ENCODE data around the gene TRPM2. TPM values are rescaled to one million over a fixed set of nuclear protein-coding genes. Genes with fewer than 3 reads are reported as not detected.

Gene TRPM2
- polyA plus RNA-seq, 4 donors = 0.89 to 2.7 (median 2.3) TPM

DNA sequence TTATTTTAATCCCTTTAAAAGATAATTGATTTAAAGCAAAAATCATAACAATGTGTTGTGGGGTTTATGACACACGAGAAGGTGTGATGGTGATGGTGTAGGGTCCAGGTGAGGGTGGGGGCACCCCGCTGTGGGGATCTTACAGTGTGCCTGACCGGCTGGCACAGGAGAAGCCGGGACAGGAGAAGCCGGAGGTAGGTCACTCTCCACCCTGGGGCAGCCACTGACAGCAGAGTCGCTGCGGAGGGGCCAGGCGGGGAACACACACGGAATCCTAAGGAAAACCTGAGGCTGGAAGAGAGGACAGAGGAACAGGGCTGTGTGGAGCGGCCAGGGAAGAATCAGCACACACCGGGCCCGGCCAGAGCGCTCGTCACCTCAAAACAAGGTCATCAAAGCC is 97.6 kb downstream of the TRPM2 start:
- Histone ChIP-seq H3K4me1 (ENCODE audit: control insufficient read depth in 3 of 3, insufficient read depth in 2 of 3, low read depth in 1 of 3, low read length in 2 of 3) (peaks cover 0 to 9% (median 0%) of the 10 kb centered on the region in 3 donors), H3K9me3 (ENCODE audit: control insufficient read depth in 2 of 2, insufficient read depth in 1 of 2, low read depth in 1 of 2, low read length in 1 of 2) (peaks cover 0 to 7% of the 10 kb centered on the region in 2 donors), H3K27ac (ENCODE audit: low read depth in 1 of 3, low read length in 2 of 3) (no peak overlapping the region), H3K4me3 (ENCODE audit: low read depth in 1 of 3, low read length in 3 of 3) (no peak overlapping the region), H3K36me3 (ENCODE audit: control insufficient read depth in 3 of 3, insufficient read depth in 2 of 3, low read depth in 1 of 3, low read length in 3 of 3) (no peaks in the 10 kb centered on the region), H3K27me3 (ENCODE audit: control insufficient read depth in 3 of 3, insufficient read depth in 3 of 3, low read length in 3 of 3) (peaks cover 0 to 9% (median 4%) of the 10 kb centered on the region in 3 donors)
- FAIRE-seq (no peak), DNase-seq (no peak)
- 81 to 86% (median 84%) methylated on average over 14 of the region's 14 CpGs for WGBS, 3 donors

- WGBS, 3 donors = 91 to 92% (median 92%) methylated on average over 3 of the region's 3 CpGs
- no peak overlapping the region for H3K4me3 ChIP-seq (ENCODE audit: low read depth in 1 of 3, low read length in 3 of 3)
- peaks cover 0 to 7% of the 10 kb centered on the region in 2 donors for H3K9me3 ChIP-seq (ENCODE audit: control insufficient read depth in 2 of 2, insufficient read depth in 1 of 2, low read depth in 1 of 2, low read length in 1 of 2)
- H3K27ac ChIP-seq (ENCODE audit: low read depth in 1 of 3, low read length in 2 of 3) = no peak overlapping the region
- FAIRE-seq = no peak
- H3K36me3 ChIP-seq (ENCODE audit: control insufficient read depth in 3 of 3, insufficient read depth in 2 of 3, low read depth in 1 of 3, low read length in 3 of 3) = peaks cover 0 to 14% (median 0%) of the 10 kb centered on the region in 3 donors
- DNase-seq = no peak
- H3K4me1 ChIP-seq (ENCODE audit: control insufficient read depth in 3 of 3, insufficient read depth in 2 of 3, low read depth in 1 of 3, low read length in 2 of 3) = peaks cover 0 to 27% (median 0%) of the 10 kb centered on the region in 3 donors
- H3K27me3 ChIP-seq (ENCODE audit: control insufficient read depth in 3 of 3, insufficient read depth in 3 of 3, low read length in 3 of 3) = peaks cover 0 to 9% (median 4%) of the 10 kb centered on the region in 3 donors
Measured at GRCh38 chr21:44453120-44453519, 99.7 kb downstream of the TRPM2 start.

- peaks cover 0 to 24% (median 2%) of the 10 kb centered on the region in 3 donors for H3K4me1 ChIP-seq (ENCODE audit: control insufficient read depth in 3 of 3, insufficient read depth in 2 of 3, low read depth in 1 of 3, low read length in 2 of 3)
- FAIRE-seq (no peak), DNase-seq (no peak)
- no peak overlapping the region for H3K4me3 ChIP-seq (ENCODE audit: low read depth in 1 of 3, low read length in 3 of 3)
- peaks cover 0 to 7% of the 10 kb centered on the region in 2 donors for H3K9me3 ChIP-seq (ENCODE audit: control insufficient read depth in 2 of 2, insufficient read depth in 1 of 2, low read depth in 1 of 2, low read length in 1 of 2)
- H3K27me3 ChIP-seq (ENCODE audit: control insufficient read depth in 3 of 3, insufficient read depth in 3 of 3, low read length in 3 of 3) = peaks cover 0 to 9% (median 4%) of the 10 kb centered on the region in 3 donors
- 83 to 87% (median 85%) methylated on average over 5 of the region's 5 CpGs for WGBS, 3 donors
- H3K27ac ChIP-seq (ENCODE audit: low read depth in 1 of 3, low read length in 2 of 3) = no peak overlapping the region
- peaks cover 0 to 18% (median 0%) of the 10 kb centered on the region in 3 donors for H3K36me3 ChIP-seq (ENCODE audit: control insufficient read depth in 3 of 3, insufficient read depth in 2 of 3, low read depth in 1 of 3, low read length in 3 of 3)
Measured at GRCh38 chr21:44454058-44454457, 100.6 kb downstream of the TRPM2 start.

DNA sequence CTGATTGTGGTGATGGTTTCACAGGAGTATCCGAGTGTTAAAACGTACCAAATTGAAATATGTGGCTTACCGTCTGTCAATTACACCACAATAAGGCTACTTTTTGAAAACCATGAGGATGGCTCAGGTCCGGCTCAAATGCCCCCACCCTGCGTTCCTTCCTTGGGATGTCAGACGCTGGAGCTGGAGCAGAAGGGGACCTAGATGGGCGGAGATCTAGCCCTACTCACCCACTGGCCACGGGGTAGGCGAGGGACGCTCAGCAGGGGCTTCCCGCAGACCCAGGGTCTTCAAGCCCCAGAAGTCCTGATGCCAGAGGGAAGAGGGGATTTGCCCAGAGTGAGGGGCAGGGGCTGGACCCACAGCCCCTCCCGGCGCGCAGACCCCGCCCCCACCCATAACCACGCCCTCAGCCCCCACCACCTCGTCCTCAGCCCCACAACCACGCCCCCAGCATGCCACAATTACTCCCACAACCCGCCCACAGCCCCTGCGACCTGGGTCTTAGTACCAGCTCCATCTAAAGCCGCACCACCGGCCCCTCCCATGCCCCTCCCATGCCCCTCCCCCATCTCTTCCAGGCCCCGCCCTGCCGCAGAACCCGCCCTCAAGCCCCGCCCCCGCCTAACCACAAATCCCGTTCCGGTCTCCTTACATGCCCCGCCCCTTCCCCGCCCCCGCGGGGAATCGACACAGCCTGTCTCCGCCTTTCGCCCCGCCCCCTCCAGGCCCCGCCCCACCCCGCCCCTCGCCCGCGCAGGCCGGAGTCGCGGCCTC is 101.5 kb downstream of the TRPM2 start, which contains the start of gene LRRC3:
TSS of gene LRRC3 (plus strand) at position 764 of the 777 bp plus-strand sequence. CDS start 1,135 bp downstream, outside the sequence.
- Histone ChIP-seq H3K27me3 (ENCODE audit: control insufficient read depth in 3 of 3, insufficient read depth in 3 of 3, low read length in 3 of 3) (peaks cover 0 to 4% (median 0%) of the 10 kb centered on the region in 3 donors), H3K4me1 (ENCODE audit: control insufficient read depth in 3 of 3, insufficient read depth in 2 of 3, low read depth in 1 of 3, low read length in 2 of 3) (peaks cover 0 to 29% (median 2%) of the 10 kb centered on the region in 3 donors), H3K27ac (ENCODE audit: low read depth in 1 of 3, low read length in 2 of 3) (peak within 1 kb of the TSS in 1 of 3 donors; percentile 66), H3K4me3 (ENCODE audit: low read depth in 1 of 3, low read length in 3 of 3) (peak within 1 kb of the TSS; percentile 64 to 65 (median 64)), H3K9me3 (ENCODE audit: control insufficient read depth in 2 of 2, insufficient read depth in 1 of 2, low read depth in 1 of 2, low read length in 1 of 2) (peaks cover 0 to 7% of the 10 kb centered on the region in 2 donors), H3K36me3 (ENCODE audit: control insufficient read depth in 3 of 3, insufficient read depth in 2 of 3, low read depth in 1 of 3, low read length in 3 of 3) (peaks cover 0 to 26% (median 0%) of the 10 kb centered on the region in 3 donors)
- peak; percentile 80 to 91 for DNase-seq
- FAIRE-seq = no peak
- 8 to 11% (median 10%) methylated on average over 17 to 45 of the region's 45 CpGs for WGBS, 3 donors

- Histone ChIP-seq H3K9me3 (ENCODE audit: control insufficient read depth in 2 of 2, insufficient read depth in 1 of 2, low read depth in 1 of 2, low read length in 1 of 2) (peaks cover 0 to 7% of the 10 kb centered on the region in 2 donors), H3K27me3 (ENCODE audit: control insufficient read depth in 3 of 3, insufficient read depth in 3 of 3, low read length in 3 of 3) (peaks cover 0 to 4% (median 0%) of the 10 kb centered on the region in 3 donors), H3K27ac (ENCODE audit: low read depth in 1 of 3, low read length in 2 of 3) (peak overlapping the region in 1 of 3 donors; percentile 66), H3K36me3 (ENCODE audit: control insufficient read depth in 3 of 3, insufficient read depth in 2 of 3, low read depth in 1 of 3, low read length in 3 of 3) (peaks cover 0 to 34% (median 0%) of the 10 kb centered on the region in 3 donors), H3K4me3 (ENCODE audit: low read depth in 1 of 3, low read length in 3 of 3) (peak overlapping the region; percentile 64 to 65 (median 64)), H3K4me1 (ENCODE audit: control insufficient read depth in 3 of 3, insufficient read depth in 2 of 3, low read depth in 1 of 3, low read length in 2 of 3) (peaks cover 0 to 29% (median 2%) of the 10 kb centered on the region in 3 donors)
- no peak for FAIRE-seq
- 1 to 2% (median 1%) methylated on average over 63 to 72 of the region's 72 CpGs for WGBS, 3 donors
- peak; percentile 39 to 69 for DNase-seq
Measured at GRCh38 chr21:44455524-44456213, 102.2 kb downstream of the TRPM2 start.

GRCh38 chr21:44456214-44456914 is 102.9 kb downstream of the TRPM2 start:
- Histone ChIP-seq H3K9me3 (ENCODE audit: control insufficient read depth in 2 of 2, insufficient read depth in 1 of 2, low read depth in 1 of 2, low read length in 1 of 2) (peaks cover 0 to 7% of the 10 kb centered on the region in 2 donors), H3K27me3 (ENCODE audit: control insufficient read depth in 3 of 3, insufficient read depth in 3 of 3, low read length in 3 of 3) (peaks cover 0 to 4% (median 0%) of the 10 kb centered on the region in 3 donors), H3K27ac (ENCODE audit: low read depth in 1 of 3, low read length in 2 of 3) (peak overlapping the region in 1 of 3 donors; percentile 66), H3K4me3 (ENCODE audit: low read depth in 1 of 3, low read length in 3 of 3) (peak overlapping the region in 2 of 3 donors; percentile 64 to 65), H3K36me3 (ENCODE audit: control insufficient read depth in 3 of 3, insufficient read depth in 2 of 3, low read depth in 1 of 3, low read length in 3 of 3) (peaks cover 0 to 34% (median 0%) of the 10 kb centered on the region in 3 donors), H3K4me1 (ENCODE audit: control insufficient read depth in 3 of 3, insufficient read depth in 2 of 3, low read depth in 1 of 3, low read length in 2 of 3) (peaks cover 0 to 29% (median 2%) of the 10 kb centered on the region in 3 donors)
- WGBS, 3 donors = 82 to 88% (median 87%) methylated on average over 29 to 35 of the region's 35 CpGs
- peak in 1 of 2 donors; percentile 37 for DNase-seq
- no peak for FAIRE-seq

DNA sequence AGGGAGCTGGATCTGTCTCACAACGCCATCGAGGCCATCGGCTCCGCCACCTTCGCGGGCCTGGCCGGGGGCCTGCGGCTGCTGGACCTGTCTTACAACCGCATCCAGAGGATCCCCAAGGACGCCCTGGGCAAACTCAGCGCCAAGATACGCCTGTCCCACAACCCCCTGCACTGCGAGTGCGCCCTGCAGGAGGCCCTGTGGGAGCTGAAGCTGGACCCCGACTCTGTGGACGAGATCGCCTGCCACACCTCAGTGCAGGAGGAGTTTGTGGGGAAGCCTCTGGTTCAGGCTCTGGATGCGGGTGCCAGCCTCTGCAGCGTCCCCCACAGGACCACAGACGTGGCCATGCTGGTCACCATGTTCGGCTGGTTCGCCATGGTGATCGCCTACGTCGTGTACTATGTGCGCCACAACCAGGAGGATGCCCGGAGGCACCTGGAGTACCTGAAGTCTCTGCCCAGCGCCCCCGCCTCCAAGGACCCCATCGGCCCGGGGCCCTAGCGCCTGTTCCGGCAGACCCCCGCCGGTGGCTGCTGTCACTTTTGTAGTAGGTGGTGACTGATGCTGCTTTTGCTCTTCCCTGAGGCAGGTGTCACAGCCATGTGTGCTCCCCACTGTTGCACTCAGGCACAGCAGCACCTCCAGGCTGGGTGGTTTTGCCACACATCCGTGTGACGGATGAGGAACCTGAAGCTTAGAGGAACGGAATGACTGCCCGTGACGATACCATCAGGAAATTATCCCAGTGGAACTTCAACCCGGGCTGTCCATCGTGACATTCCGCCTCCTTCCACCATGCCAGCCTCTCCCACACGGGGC is 103.7 kb downstream of the TRPM2 start:
- WGBS, 3 donors = 95 to 96% (median 96%) methylated on average over 44 of the region's 44 CpGs
- H3K4me1 ChIP-seq (ENCODE audit: control insufficient read depth in 3 of 3, insufficient read depth in 2 of 3, low read depth in 1 of 3, low read length in 2 of 3) = peaks cover 0 to 29% (median 2%) of the 10 kb centered on the region in 3 donors
- H3K9me3 ChIP-seq (ENCODE audit: control insufficient read depth in 2 of 2, insufficient read depth in 1 of 2, low read depth in 1 of 2, low read length in 1 of 2) = peaks cover 0 to 7% of the 10 kb centered on the region in 2 donors
- H3K36me3 ChIP-seq (ENCODE audit: control insufficient read depth in 3 of 3, insufficient read depth in 2 of 3, low read depth in 1 of 3, low read length in 3 of 3) = peaks cover 0 to 39% (median 0%) of the 10 kb centered on the region in 3 donors
- no peak overlapping the region for H3K4me3 ChIP-seq (ENCODE audit: low read depth in 1 of 3, low read length in 3 of 3)
- DNase-seq (no peak), FAIRE-seq (no peak)
- peak overlapping the region in 1 of 3 donors; percentile 88 for H3K27ac ChIP-seq (ENCODE audit: low read depth in 1 of 3, low read length in 2 of 3)
- peaks cover 0 to 2% (median 0%) of the 10 kb centered on the region in 3 donors for H3K27me3 ChIP-seq (ENCODE audit: control insufficient read depth in 3 of 3, insufficient read depth in 3 of 3, low read length in 3 of 3)
